Measurements from ENCODE around the gene ZBTB42.

GRCh38 chr14:104818714-104819161, 17.8 kb downstream of the ZBTB42 start:
- TF ChIP-seq, protein P1, sequence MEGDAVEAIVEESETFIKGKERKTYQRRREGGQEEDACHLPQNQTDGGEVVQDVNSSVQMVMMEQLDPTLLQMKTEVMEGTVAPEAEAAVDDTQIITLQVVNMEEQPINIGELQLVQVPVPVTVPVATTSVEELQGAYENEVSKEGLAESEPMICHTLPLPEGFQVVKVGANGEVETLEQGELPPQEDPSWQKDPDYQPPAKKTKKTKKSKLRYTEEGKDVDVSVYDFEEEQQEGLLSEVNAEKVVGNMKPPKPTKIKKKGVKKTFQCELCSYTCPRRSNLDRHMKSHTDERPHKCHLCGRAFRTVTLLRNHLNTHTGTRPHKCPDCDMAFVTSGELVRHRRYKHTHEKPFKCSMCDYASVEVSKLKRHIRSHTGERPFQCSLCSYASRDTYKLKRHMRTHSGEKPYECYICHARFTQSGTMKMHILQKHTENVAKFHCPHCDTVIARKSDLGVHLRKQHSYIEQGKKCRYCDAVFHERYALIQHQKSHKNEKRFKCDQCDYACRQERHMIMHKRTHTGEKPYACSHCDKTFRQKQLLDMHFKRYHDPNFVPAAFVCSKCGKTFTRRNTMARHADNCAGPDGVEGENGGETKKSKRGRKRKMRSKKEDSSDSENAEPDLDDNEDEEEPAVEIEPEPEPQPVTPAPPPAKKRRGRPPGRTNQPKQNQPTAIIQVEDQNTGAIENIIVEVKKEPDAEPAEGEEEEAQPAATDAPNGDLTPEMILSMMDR (IDR thresholded peaks at IDR 0.05; ENCODE audit: extremely low read depth in 1 of 2, insufficient read depth in 1 of 2, low read depth in 1 of 2, low read length in 2 of 2): no peak
- TF ChIP-seq POLR2A (IDR thresholded peaks at IDR 0.05; ENCODE audit: low read depth, low read length): no peak
- no peak for TF ChIP-seq EZH2 (IDR thresholded peaks at IDR 0.05; ENCODE audit: borderline replicate concordance, low read depth, low read length, severe bottlenecking)
- TF ChIP-seq POLR2AphosphoS5 (IDR thresholded peaks at IDR 0.05; ENCODE audit: insufficient read depth, low read depth, low read length): no peak
- TF ChIP-seq, protein P2, sequence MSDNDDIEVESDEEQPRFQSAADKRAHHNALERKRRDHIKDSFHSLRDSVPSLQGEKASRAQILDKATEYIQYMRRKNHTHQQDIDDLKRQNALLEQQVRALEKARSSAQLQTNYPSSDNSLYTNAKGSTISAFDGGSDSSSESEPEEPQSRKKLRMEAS (IDR thresholded peaks at IDR 0.05; ENCODE audit: insufficient read depth, insufficient read length): no peak
- TF ChIP-seq JUN (IDR thresholded peaks at IDR 0.05; ENCODE audit: borderline replicate concordance, insufficient read depth, insufficient read length, low read depth): no peak
- no peak for TF ChIP-seq GATA2 (IDR thresholded peaks at IDR 0.05; ENCODE audit: insufficient read depth, insufficient read length, low read depth, low read length)
